Measurements from ENCODE around the gene PDE4B. TPM values are rescaled to one million over a fixed set of nuclear protein-coding genes. Genes with fewer than 3 reads are reported as not detected.
A peak's percentile ranks its signal among the peaks of the same experiment; 100 is the strongest.

The PDE4B gene
- total RNA-seq, 1 experiment from 2014 or later = 1.4 TPM

DNA sequence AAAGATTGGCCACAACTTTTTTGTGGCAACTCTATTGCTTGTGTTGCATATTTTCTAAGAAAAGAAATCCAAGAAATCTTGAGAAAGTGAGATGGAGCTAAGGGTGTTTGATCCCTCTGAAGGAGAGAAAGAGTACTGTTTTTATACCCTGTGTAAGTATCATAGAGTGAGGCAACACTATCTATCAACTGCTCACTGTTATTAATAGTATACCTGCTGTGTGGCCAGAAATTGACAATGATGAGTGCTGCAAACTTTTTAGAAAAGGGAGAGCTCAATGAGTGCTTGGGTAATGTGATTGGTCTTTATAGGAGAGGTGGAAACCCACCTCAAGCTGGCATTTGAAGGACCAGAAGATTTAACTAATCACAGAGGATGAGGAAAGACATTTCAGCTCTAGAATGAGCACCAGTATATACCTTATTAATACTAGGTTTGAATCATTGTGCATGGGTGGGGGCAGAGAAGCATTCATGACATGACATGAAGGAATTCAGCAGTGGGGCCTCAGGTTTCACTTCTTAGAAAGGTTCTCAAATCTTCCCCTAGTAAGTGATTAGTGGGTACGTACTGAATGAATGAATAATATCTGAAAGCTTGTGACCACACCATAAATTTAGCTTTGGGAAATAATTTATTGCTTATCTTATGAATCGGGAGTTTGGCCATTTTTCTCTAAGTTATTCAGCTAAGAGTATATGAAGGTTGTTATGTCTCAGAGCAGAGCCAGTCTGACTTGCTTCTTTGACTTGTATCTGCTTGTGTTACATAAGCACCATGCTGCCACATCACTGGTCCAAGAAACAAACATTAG, 572.1 kb downstream of the PDE4B start:
- CTCF ChIA-PET = no interaction called here

DNA sequence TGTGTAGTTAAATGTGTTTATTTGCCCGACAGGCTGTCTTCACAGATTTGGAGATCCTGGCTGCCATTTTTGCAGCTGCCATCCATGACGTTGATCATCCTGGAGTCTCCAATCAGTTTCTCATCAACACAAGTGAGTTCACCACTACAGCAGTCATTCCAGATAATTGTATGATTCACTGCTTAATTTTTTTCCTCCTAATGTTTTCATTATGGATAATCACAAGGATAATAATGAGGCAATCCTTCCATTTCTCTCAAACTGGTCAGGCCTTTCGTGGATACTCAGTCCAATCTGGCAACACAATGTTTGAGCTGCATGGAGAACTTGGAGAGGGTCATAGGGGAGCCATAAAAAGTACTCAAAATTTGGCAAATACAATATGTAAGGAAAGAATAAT, 572.9 kb downstream of the PDE4B start:
- Histone ChIP-seq H3K27me3 (ENCODE audit: low read length) (no peaks in the 10 kb centered on the region), H3K4me3 (ENCODE audit: low read length) (no peak overlapping the region), H3K9me2 (replicated peaks; ENCODE audit: low read length) (no peaks in the 10 kb centered on the region), H3K9ac (ENCODE audit: low read length) (no peak overlapping the region), H3K4me1 (ENCODE audit: insufficient read depth, low read length) (0 out of 2 replicates have a peak, but pooled peaks cover 9% of the 10 kb centered on the region), H2AFZ (ENCODE audit: low read length) (no peak overlapping the region), H3K4me2 (ENCODE audit: low read length) (no peak overlapping the region), H3F3A (ENCODE audit: low read length, unreplicated experiment) (no peaks in the 10 kb centered on the region), H3K27ac (ENCODE audit: low read length) (no peak overlapping the region), H3K79me2 (ENCODE audit: low read length) (no peaks in the 10 kb centered on the region), H4K20me1 (ENCODE audit: low read length) (no peaks in the 10 kb centered on the region), H3K9me3 (ENCODE audit: low read length) (no peaks in the 10 kb centered on the region), H3K36me3 (ENCODE audit: low read depth, low read length) (no peaks in the 10 kb centered on the region)
- intact Hi-C loops (cut with micrococcal nuclease) = no loop called here
- DNase-seq (no peak), ATAC-seq (no peak)
- ChIA-PET POLR2A (ENCODE audit: unreplicated experiment) (no interaction called here), CTCF (no interaction called here)
- TF ChIP-seq, protein P1, sequence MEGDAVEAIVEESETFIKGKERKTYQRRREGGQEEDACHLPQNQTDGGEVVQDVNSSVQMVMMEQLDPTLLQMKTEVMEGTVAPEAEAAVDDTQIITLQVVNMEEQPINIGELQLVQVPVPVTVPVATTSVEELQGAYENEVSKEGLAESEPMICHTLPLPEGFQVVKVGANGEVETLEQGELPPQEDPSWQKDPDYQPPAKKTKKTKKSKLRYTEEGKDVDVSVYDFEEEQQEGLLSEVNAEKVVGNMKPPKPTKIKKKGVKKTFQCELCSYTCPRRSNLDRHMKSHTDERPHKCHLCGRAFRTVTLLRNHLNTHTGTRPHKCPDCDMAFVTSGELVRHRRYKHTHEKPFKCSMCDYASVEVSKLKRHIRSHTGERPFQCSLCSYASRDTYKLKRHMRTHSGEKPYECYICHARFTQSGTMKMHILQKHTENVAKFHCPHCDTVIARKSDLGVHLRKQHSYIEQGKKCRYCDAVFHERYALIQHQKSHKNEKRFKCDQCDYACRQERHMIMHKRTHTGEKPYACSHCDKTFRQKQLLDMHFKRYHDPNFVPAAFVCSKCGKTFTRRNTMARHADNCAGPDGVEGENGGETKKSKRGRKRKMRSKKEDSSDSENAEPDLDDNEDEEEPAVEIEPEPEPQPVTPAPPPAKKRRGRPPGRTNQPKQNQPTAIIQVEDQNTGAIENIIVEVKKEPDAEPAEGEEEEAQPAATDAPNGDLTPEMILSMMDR (conservative IDR thresholded peaks at IDR 0.05; ENCODE audit: low read depth, low read length) = no peak
- TF ChIP-seq EZH2phosphoT487 (IDR thresholded peaks at IDR 0.05; ENCODE audit: borderline replicate concordance, low read length) (no peak), EZH2 (IDR thresholded peaks at IDR 0.05; ENCODE audit: low read length, unreplicated experiment) (no peak)
- BruUV-seq (replicated peaks) = no TSS peak

More for the DNA sequence above, 572.1 kb downstream of the PDE4B start:
- H2AFZ ChIP-seq (ENCODE audit: low read length) = no peak overlapping the region
- no peak overlapping the region for H3K9ac ChIP-seq (ENCODE audit: low read length)
- no peaks in the 10 kb centered on the region for H4K20me1 ChIP-seq (ENCODE audit: low read length)
- BruUV-seq (replicated peaks) = no TSS peak
- no peaks in the 10 kb centered on the region for H3K27me3 ChIP-seq (ENCODE audit: low read length)
- 0 out of 2 replicates have a peak, but pooled peaks cover 9% of the 10 kb centered on the region for H3K4me1 ChIP-seq (ENCODE audit: insufficient read depth, low read length)
- POLR2A ChIA-PET (ENCODE audit: unreplicated experiment) = no interaction called here
- no peaks in the 10 kb centered on the region for H3K9me3 ChIP-seq (ENCODE audit: low read length)
- peak; percentile 59 for DNase-seq
- H3K4me3 ChIP-seq (ENCODE audit: low read length) = no peak overlapping the region
- intact Hi-C loops (cut with micrococcal nuclease) = no loop called here
- H3K79me2 ChIP-seq (ENCODE audit: low read length) = no peaks in the 10 kb centered on the region
- H3K9me2 ChIP-seq (replicated peaks; ENCODE audit: low read length) = no peaks in the 10 kb centered on the region
- no peak; the same call in 1 of the 2 replicates for ATAC-seq
- H3K36me3 ChIP-seq (ENCODE audit: low read depth, low read length) = no peaks in the 10 kb centered on the region
- peak overlapping the region; percentile 16; the same call in 1 of the 2 replicates for H3K4me2 ChIP-seq (ENCODE audit: low read length)
- TF ChIP-seq, protein P1 (conservative IDR thresholded peaks at IDR 0.05; ENCODE audit: low read depth, low read length) = no peak
- TF ChIP-seq EZH2 (IDR thresholded peaks at IDR 0.05; ENCODE audit: low read length, unreplicated experiment) (no peak), EZH2phosphoT487 (IDR thresholded peaks at IDR 0.05; ENCODE audit: borderline replicate concordance, low read length) (no peak)
- H3F3A ChIP-seq (ENCODE audit: low read length, unreplicated experiment) = no peaks in the 10 kb centered on the region
- no peak overlapping the region for H3K27ac ChIP-seq (ENCODE audit: low read length)

DNA sequence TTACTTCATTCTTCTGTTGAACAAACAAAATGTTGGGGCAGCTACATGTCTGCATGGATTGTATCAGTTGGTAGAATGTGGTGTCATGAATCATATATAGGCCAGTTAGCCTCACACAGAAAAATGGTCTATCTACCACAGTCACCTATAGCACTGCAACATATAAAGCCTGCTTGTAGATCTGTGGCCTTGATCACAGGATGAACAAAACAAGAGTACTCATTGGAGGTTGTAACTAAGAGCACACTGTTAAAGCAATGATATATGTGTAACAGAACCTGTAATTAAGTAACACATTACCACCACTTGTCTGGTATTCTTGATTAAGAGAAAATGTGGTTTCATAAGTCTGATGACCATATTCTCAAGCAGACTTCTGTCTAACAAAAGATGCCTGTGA, 573.9 kb downstream of the PDE4B start:
- ChIA-PET CTCF (no interaction called here), POLR2A (ENCODE audit: unreplicated experiment) (no interaction called here)
- H2AFZ ChIP-seq (ENCODE audit: low read length) = no peak overlapping the region
- no peak overlapping the region for H3K9ac ChIP-seq (ENCODE audit: low read length)
- ATAC-seq = no peak
- no TSS peak for BruUV-seq (replicated peaks)
- H3F3A ChIP-seq (ENCODE audit: low read length, unreplicated experiment) = no peaks in the 10 kb centered on the region
- no peaks in the 10 kb centered on the region for H3K9me2 ChIP-seq (replicated peaks; ENCODE audit: low read length)
- no peak overlapping the region for H3K27ac ChIP-seq (ENCODE audit: low read length)
- H3K79me2 ChIP-seq (ENCODE audit: low read length) = no peaks in the 10 kb centered on the region
- H3K4me2 ChIP-seq (ENCODE audit: low read length) = no peak overlapping the region
- intact Hi-C loops (cut with micrococcal nuclease) = no loop called here
- no peaks in the 10 kb centered on the region for H3K27me3 ChIP-seq (ENCODE audit: low read length)
- H3K36me3 ChIP-seq (ENCODE audit: low read depth, low read length) = no peaks in the 10 kb centered on the region
- no peaks in the 10 kb centered on the region for H4K20me1 ChIP-seq (ENCODE audit: low read length)
- TF ChIP-seq EZH2phosphoT487 (IDR thresholded peaks at IDR 0.05; ENCODE audit: borderline replicate concordance, low read length) = no peak
- TF ChIP-seq, protein P1 (conservative IDR thresholded peaks at IDR 0.05; ENCODE audit: low read depth, low read length) = no peak
- no peak for TF ChIP-seq EZH2 (IDR thresholded peaks at IDR 0.05; ENCODE audit: low read length, unreplicated experiment)
- H3K9me3 ChIP-seq (ENCODE audit: low read length) = no peaks in the 10 kb centered on the region
- DNase-seq = no peak
- H3K4me1 ChIP-seq (ENCODE audit: insufficient read depth, low read length) = peaks cover 15% of the 10 kb centered on the region
- H3K4me3 ChIP-seq (ENCODE audit: low read length) = no peak overlapping the region

Measured in PC-3 (cell line).